Measurements from ENCODE around the gene EVC.

GRCh38 chr4:5661237-5661636 lies 49.8 kb upstream of the EVC start:
- TF ChIP-seq TAF1 (IDR thresholded peaks at IDR 0.05; ENCODE audit: borderline replicate concordance, low read depth, low read length) (no peak), POLR2AphosphoS5 (IDR thresholded peaks at IDR 0.05; ENCODE audit: low read depth, low read length) (no peak), POLR2A (IDR thresholded peaks at IDR 0.05; ENCODE audit: low read depth, low read length) (no peak)
